Mammary epithelial cell (primary cell): ENCODE results near the gene COX7A2.

Experiments used
- CTCF ChIP-seq, 2 donors: IDR thresholded peaks in 1 of 2; conservative IDR thresholded peaks in 1 of 2; 2 replicates each; pipeline ENCODE4 v1.5.1; 2011 to 2012; ENCODE audit warnings: inconsistent platforms in 2 of 2, low read length in 2 of 2, mild to moderate bottlenecking in 2 of 2, control low read depth in 1 of 2, low read depth in 1 of 2; ENCODE audit not compliant: insufficient read depth in 1 of 2; ENCODE audit errors: extremely low read depth in 1 of 2
- EZH2 ChIP-seq: IDR thresholded peaks from 2 replicates; pipeline ENCODE4 v1.6.1; 2012; ENCODE audit warnings: low read length, inconsistent platforms, borderline replicate concordance

- no peak for TF ChIP-seq EZH2
- no peak for TF ChIP-seq CTCF (conservative IDR thresholded peaks at IDR 0.05 in 1 of 2, IDR thresholded peaks at IDR 0.05 in 1 of 2; ENCODE audit: extremely low read depth in 1 of 2, insufficient read depth in 1 of 2, low read depth in 1 of 2, low read length in 2 of 2)
Observed at GRCh38 chr6:75268988-75269354, 25.4 kb upstream of the COX7A2 start.
